ENCODE results near the gene CDK5RAP2. TPM values are rescaled to one million over a fixed set of nuclear protein-coding genes. Genes with fewer than 3 reads are reported as not detected.

Gene CDK5RAP2
- total RNA-seq, 1 donor from 2014 or later: 63.6 TPM

DNA sequence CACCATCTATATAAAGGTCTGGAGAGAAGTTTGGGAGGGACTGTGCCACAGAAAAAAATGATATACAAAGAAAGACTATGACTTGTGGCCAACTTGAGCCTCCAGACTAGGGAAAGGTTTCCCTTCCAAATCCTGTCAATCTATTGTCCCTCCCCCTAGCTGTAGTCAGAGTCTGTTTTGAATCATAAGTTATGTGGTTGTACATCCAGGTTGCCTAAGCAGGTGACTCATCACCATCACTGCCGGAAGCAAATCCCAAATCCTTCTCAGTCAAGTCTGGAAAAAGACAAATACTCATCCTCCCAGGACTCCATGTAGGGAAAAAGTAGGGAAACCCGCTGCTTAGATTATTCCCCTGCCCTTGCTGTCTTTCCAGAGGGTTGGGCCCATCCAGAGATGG is 235.7 kb downstream of the CDK5RAP2 start:
- no peak for TF ChIP-seq CTCF (IDR thresholded peaks at IDR 0.05; ENCODE audit: borderline replicate concordance)
- no peaks in the 10 kb centered on the region for H3K9me3 ChIP-seq (replicated peaks)
- peaks cover 4% of the 10 kb centered on the region for H3K4me1 ChIP-seq
- DNase-seq: no peak
- H3K4me3 ChIP-seq: no peak overlapping the region
- intact Hi-C loops (cut with micrococcal nuclease): no loop called here
- no peaks in the 10 kb centered on the region for H3K27me3 ChIP-seq (ENCODE audit: low read depth)
- H3K27ac ChIP-seq (replicated peaks): no peak overlapping the region
- no peaks in the 10 kb centered on the region for H3K36me3 ChIP-seq

DNA sequence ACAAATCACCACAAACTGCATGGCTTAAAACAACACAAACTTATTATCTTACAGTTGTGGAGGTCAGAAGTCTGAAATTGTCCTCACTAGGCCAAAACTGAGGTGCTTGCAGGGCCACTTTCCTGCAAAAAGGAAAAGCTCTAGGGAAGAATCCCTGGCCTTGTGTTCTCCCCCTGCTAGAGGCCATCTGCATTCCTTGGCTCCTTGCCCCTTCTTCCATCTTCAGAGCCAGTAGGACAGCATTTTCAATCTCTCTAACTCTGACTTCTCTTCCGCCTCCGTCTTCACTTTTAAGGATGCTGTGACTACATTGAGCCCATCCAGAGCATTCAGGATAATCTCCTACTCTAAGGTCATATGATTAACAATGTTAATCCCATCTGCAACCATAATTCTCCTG is 236.6 kb downstream of the CDK5RAP2 start:
- no peak for DNase-seq
- TF ChIP-seq CTCF (IDR thresholded peaks at IDR 0.05; ENCODE audit: borderline replicate concordance): no peak
- no peak overlapping the region for H3K27ac ChIP-seq (replicated peaks)
- H3K4me3 ChIP-seq: no peak overlapping the region
- intact Hi-C loops (cut with micrococcal nuclease): no loop called here
- H3K4me1 ChIP-seq: no peaks in the 10 kb centered on the region
- no peaks in the 10 kb centered on the region for H3K9me3 ChIP-seq (replicated peaks)
- no peaks in the 10 kb centered on the region for H3K36me3 ChIP-seq
- peaks cover under 1% of the 10 kb centered on the region for H3K27me3 ChIP-seq (ENCODE audit: low read depth)

Other genes with a start within 250 kb of the CDK5RAP2 start
- gene MEGF9, start 134.3 kb upstream of the CDK5RAP2 start, total RNA-seq: 5.1 TPM
- gene FBXW2, start 213.2 kb upstream of the CDK5RAP2 start, total RNA-seq: 41.3 TPM